H9 (cell line): Measurements from ENCODE around the gene MYO1D. TPM values are rescaled to one million over a fixed set of nuclear protein-coding genes. Genes with fewer than 3 reads are reported as not detected.

Source experiments
- DNase-seq: peaks from one replicate; pipeline ENCODE4 v3.0.0-alpha.2; 2017
- H2AFZ ChIP-seq: one replicate; pipeline ENCODE4 v1.6.1; 2013; ENCODE audit warnings: mild to moderate bottlenecking, low read length, control low read depth, moderate library complexity
- H2AK5ac ChIP-seq: 2 replicates; pipeline ENCODE4 v1.6.1; 2013; ENCODE audit warnings: low read length, control low read depth, mixed read lengths; ENCODE audit not compliant: insufficient read length
- H2BK120ac ChIP-seq: one replicate; pipeline ENCODE4 v1.6.1; 2013; ENCODE audit warnings: low read depth, mild to moderate bottlenecking, low read length, control low read depth, inconsistent platforms; ENCODE audit not compliant: poor library complexity, severe bottlenecking
- H2BK12ac ChIP-seq: 2 replicates; pipeline ENCODE4 v1.6.1; 2013; ENCODE audit warnings: low read length, control low read depth, mixed read lengths, low read depth; ENCODE audit not compliant: insufficient read length
- H2BK15ac ChIP-seq: 2 replicates; pipeline ENCODE4 v1.6.1; 2013; ENCODE audit warnings: low read depth, low read length, control low read depth
- H2BK20ac ChIP-seq: one replicate; pipeline ENCODE4 v1.6.1; 2013; ENCODE audit warnings: low read depth, mild to moderate bottlenecking, low read length, control low read depth, inconsistent platforms; ENCODE audit not compliant: poor library complexity, severe bottlenecking
- H2BK5ac ChIP-seq: 2 replicates; pipeline ENCODE4 v1.6.1; 2013; ENCODE audit warnings: low read length, control low read depth, mixed read lengths; ENCODE audit not compliant: insufficient read length
- H3K14ac ChIP-seq: 2 replicates; pipeline ENCODE4 v1.6.1; 2013; ENCODE audit warnings: low read length, control low read depth; ENCODE audit not compliant: insufficient read depth
- H3K18ac ChIP-seq: 2 replicates; pipeline ENCODE4 v1.6.1; 2013; ENCODE audit warnings: low read depth, mild to moderate bottlenecking, mixed read lengths, low read length, control low read depth; ENCODE audit not compliant: insufficient read length
- H3K23ac ChIP-seq: 2 replicates; pipeline ENCODE4 v1.6.1; 2013; ENCODE audit warnings: low read length, control low read depth, mixed read lengths, low read depth; ENCODE audit not compliant: insufficient read length
- H3K23me2 ChIP-seq: 2 replicates; pipeline ENCODE4 v1.6.1; 2013; ENCODE audit warnings: low read depth, mild to moderate bottlenecking, mixed read lengths, low read length, control low read depth; ENCODE audit not compliant: insufficient read length, poor library complexity, severe bottlenecking
- H3K27ac ChIP-seq: 2 replicates; pipeline ENCODE4 v1.5.1; 2013; ENCODE audit warnings: low read length, control low read depth, mixed read lengths, low read depth; ENCODE audit not compliant: insufficient read length
- H3K27me3 ChIP-seq: 2 replicates; pipeline ENCODE4 v1.6.1; 2013; ENCODE audit warnings: low read length, control low read depth, inconsistent platforms; ENCODE audit not compliant: insufficient read depth
- H3K4ac ChIP-seq: 2 replicates; pipeline ENCODE4 v1.6.1; 2013; ENCODE audit warnings: low read depth, mild to moderate bottlenecking, control low read depth, inconsistent platforms, low read length, moderate library complexity
- H3K4me1 ChIP-seq: 2 replicates; pipeline ENCODE4 v1.6.1; 2013; ENCODE audit warnings: low read length, control low read depth, inconsistent platforms; ENCODE audit not compliant: insufficient read depth
- H3K4me2 ChIP-seq: 2 replicates; pipeline ENCODE4 v1.6.1; 2013; ENCODE audit warnings: low read length, control low read depth, mixed read lengths; ENCODE audit not compliant: insufficient read length, insufficient read depth
- H3K56ac ChIP-seq: 2 replicates; pipeline ENCODE4 v1.6.1; 2013; ENCODE audit warnings: low read depth, mild to moderate bottlenecking, mixed read lengths, low read length, control low read depth; ENCODE audit not compliant: insufficient read length
- H3K79me1 ChIP-seq: 2 replicates; pipeline ENCODE4 v1.6.1; 2013; ENCODE audit warnings: low read depth, mild to moderate bottlenecking, moderate library complexity, low read length, control low read depth, inconsistent platforms; ENCODE audit not compliant: insufficient read depth, poor library complexity, severe bottlenecking
- H3K79me2 ChIP-seq: 2 replicates; pipeline ENCODE4 v1.6.1; 2013; ENCODE audit warnings: low read length, control low read depth, inconsistent platforms; ENCODE audit not compliant: insufficient read depth
- H3K9ac ChIP-seq: 2 replicates; pipeline ENCODE4 v1.6.1; 2013; ENCODE audit warnings: low read length, control low read depth, mixed read lengths; ENCODE audit not compliant: insufficient read length; ENCODE audit errors: extremely low read depth
- H3K9me3 ChIP-seq: one replicate; pipeline ENCODE4 v1.6.1; 2013; ENCODE audit warnings: low read depth, low read length, inconsistent platforms; ENCODE audit not compliant: control insufficient read depth
- H3T11ph ChIP-seq: one replicate; pipeline ENCODE4 v1.6.1; 2013; ENCODE audit warnings: mild to moderate bottlenecking, low read length, control low read depth, inconsistent platforms
- H4K20me1 ChIP-seq: one replicate; pipeline ENCODE4 v1.6.1; 2013; ENCODE audit not compliant: control insufficient read depth, insufficient read length, insufficient read depth
- H4K5ac ChIP-seq: 2 replicates; pipeline ENCODE4 v1.6.1; 2013; ENCODE audit warnings: low read depth, mild to moderate bottlenecking, mixed read lengths, low read length, control low read depth; ENCODE audit not compliant: insufficient read length
- H4K8ac ChIP-seq: replicated peaks from 2 replicates; pipeline ENCODE4 v1.6.1; 2013; ENCODE audit warnings: low read length, control low read depth, mixed read lengths, low read depth; ENCODE audit not compliant: insufficient read length
- H4K91ac ChIP-seq: 2 replicates; pipeline ENCODE4 v1.6.1; 2013; ENCODE audit warnings: low read depth, mild to moderate bottlenecking, moderate library complexity, mixed read lengths, low read length, control low read depth; ENCODE audit not compliant: insufficient read length
- H3K27ac Mint-ChIP-seq, 3 experiments: 2 replicates in 2 of 3; 3 replicates in 1 of 3; pipeline ENCODE4 v1.8.0; 2020 to 2021; ENCODE audit warnings: mixed read lengths in 3 of 3, mild to moderate bottlenecking in 1 of 3, moderate library complexity in 1 of 3
- H3K27me3 Mint-ChIP-seq: 2 replicates; pipeline ENCODE4 v1.8.0; 2021; ENCODE audit warnings: low read depth, mild to moderate bottlenecking, moderate library complexity, mixed read lengths
- H3K36me3 Mint-ChIP-seq, 3 experiments: 2 replicates in 2 of 3; 3 replicates in 1 of 3; pipeline ENCODE4 v1.8.0; 2020 to 2021; ENCODE audit warnings: low read depth in 3 of 3, mixed read lengths in 3 of 3; ENCODE audit not compliant: insufficient read depth in 1 of 3
- H3K4me1 Mint-ChIP-seq, 2 experiments: 2 replicates each; pipeline ENCODE4 v1.8.0; 2020; ENCODE audit warnings: mixed read lengths in 2 of 2
- H3K4me3 Mint-ChIP-seq, 2 experiments: 2 replicates in 1 of 2; 3 replicates in 1 of 2; pipeline ENCODE4 v1.8.0; 2020 to 2021; ENCODE audit warnings: mild to moderate bottlenecking in 2 of 2, mixed read lengths in 2 of 2, moderate library complexity in 1 of 2
- H3K9me3 Mint-ChIP-seq, 2 experiments: 2 replicates in 1 of 2; 3 replicates in 1 of 2; pipeline ENCODE4 v1.8.0; 2020; ENCODE audit warnings: mild to moderate bottlenecking in 2 of 2, mixed read lengths in 2 of 2, moderate library complexity in 1 of 2
- WGBS: extraction: QIAGEN DNeasy Blood & Tissue Kit; methylation state at CpG from one replicate; pipeline ENCODE4 v1.1.7; 2013; ENCODE audit warnings: missing lambda C conversion rate, low lambda C conversion rate, mixed read lengths; ENCODE audit not compliant: insufficient read length; ENCODE audit errors: extremely low coverage; 5-methylcytosine and 5-hydroxymethylcytosine counted together
- total RNA-seq: library from RNA; stranded (reverse); gene quantifications from 2 replicates; pipeline ENCODE4 v1.2.1, GENCODE V29; 2021
- TF ChIP-seq, protein P1 (sequence below): fragments of 200-600 bp; sonication (generic); conservative IDR thresholded peaks from 3 replicates; pipeline ENCODE4 v1.8.0; 2021; ENCODE audit warnings: antibody characterized with exemption, mild to moderate bottlenecking

The MYO1D gene
- total RNA-seq, 1 experiment from 2014 or later: 19.0 TPM

DNA sequence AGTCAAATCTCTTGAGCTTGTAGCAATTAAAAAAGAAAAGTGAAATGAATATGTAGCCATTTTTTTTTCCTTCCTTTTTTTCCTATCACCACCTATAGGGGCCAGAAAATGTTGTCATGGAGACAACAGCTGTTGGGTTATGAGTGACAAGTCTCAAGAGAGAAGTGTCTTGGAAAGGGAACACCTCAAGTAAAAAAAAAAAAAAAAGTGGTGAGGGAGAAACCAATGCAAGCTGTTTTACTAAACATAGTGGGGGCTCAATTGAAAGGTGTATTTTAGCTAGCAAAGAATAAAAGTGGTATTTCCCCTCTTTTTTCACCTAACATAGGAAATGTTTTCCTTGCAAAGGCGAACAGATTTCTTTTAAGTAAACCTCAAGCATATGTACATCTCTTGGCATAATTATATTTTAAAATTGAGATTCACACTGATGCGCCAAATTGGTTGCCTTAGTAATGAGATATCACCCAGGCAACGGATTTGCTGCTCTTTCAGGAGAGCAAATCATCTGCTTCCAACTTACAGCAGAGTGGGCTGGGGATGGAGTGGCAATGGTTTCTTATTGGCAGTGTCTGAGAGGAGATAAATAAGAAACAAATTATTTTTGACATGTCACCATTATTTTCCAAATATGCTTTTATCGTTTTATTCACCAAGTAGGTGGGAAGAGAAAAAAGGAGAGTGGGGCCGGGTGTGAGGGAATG, 183.6 kb downstream of the MYO1D start:
- H3T11ph ChIP-seq: no peak overlapping the region
- H3K9ac ChIP-seq: no peak overlapping the region
- H3K9me3 Mint-ChIP-seq: peaks cover 7 to 9% of the 10 kb centered on the region in 2 experiments; a peak in 2 of 5 replicates

More for the DNA sequence above, 183.6 kb downstream of the MYO1D start:
- DNase-seq: no peak
- Mint-ChIP-seq H3K36me3 (peaks cover 4 to 15% (median 9%) of the 10 kb centered on the region in 3 experiments; a peak in 6 of 7 replicates), H3K4me1 (peaks cover under 1 to 4% of the 10 kb centered on the region in 2 experiments; a peak in 2 of 4 replicates), H3K27ac (no peak overlapping the region; a peak in 1 of 7 replicates), H3K27me3 (no peaks in the 10 kb centered on the region), H3K4me3 (no peak overlapping the region)
- Histone ChIP-seq H2BK15ac (no peak overlapping the region), H4K8ac (no peak overlapping the region), H3K23me2 (no peaks in the 10 kb centered on the region), H2BK5ac (no peak overlapping the region), H3K9me3 (peaks cover 4% of the 10 kb centered on the region), H3K27ac (no peak overlapping the region), H2AK5ac (no peak overlapping the region), H3K14ac (no peak overlapping the region), H2AFZ (no peak overlapping the region), H4K5ac (no peak overlapping the region), H3K4me1 (no peaks in the 10 kb centered on the region), H3K56ac (no peak overlapping the region), H3K4ac (no peak overlapping the region), H3K23ac (no peak overlapping the region), H2BK120ac (no peak overlapping the region), H2BK20ac (no peak overlapping the region), H3K4me2 (no peak overlapping the region), H3K79me2 (no peaks in the 10 kb centered on the region), H3K79me1 (no peaks in the 10 kb centered on the region), H3K27me3 (no peaks in the 10 kb centered on the region), H3K18ac (no peak overlapping the region), H2BK12ac (no peak overlapping the region), H4K20me1 (no peaks in the 10 kb centered on the region), H4K91ac (no peak overlapping the region)
- TF ChIP-seq, protein P1, sequence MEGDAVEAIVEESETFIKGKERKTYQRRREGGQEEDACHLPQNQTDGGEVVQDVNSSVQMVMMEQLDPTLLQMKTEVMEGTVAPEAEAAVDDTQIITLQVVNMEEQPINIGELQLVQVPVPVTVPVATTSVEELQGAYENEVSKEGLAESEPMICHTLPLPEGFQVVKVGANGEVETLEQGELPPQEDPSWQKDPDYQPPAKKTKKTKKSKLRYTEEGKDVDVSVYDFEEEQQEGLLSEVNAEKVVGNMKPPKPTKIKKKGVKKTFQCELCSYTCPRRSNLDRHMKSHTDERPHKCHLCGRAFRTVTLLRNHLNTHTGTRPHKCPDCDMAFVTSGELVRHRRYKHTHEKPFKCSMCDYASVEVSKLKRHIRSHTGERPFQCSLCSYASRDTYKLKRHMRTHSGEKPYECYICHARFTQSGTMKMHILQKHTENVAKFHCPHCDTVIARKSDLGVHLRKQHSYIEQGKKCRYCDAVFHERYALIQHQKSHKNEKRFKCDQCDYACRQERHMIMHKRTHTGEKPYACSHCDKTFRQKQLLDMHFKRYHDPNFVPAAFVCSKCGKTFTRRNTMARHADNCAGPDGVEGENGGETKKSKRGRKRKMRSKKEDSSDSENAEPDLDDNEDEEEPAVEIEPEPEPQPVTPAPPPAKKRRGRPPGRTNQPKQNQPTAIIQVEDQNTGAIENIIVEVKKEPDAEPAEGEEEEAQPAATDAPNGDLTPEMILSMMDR: no peak
- no CpG with 5 or more reads among the region's 5 CpGs for WGBS
